Testis (tissue), 3 donors: Measurements from ENCODE around the gene GPS1. TPM values are rescaled to one million over a fixed set of nuclear protein-coding genes. Genes with fewer than 3 reads are reported as not detected.
A peak's percentile ranks its signal among the peaks of the same experiment; 100 is the strongest.

ENCODE experiments used
- DNase-seq: peaks from one replicate; pipeline ENCODE4 v3.0.0-alpha.2; 2019
- H3K27ac ChIP-seq, 2 donors: fragments of 200-600 bp; sonication (generic); one replicate each; pipeline ENCODE4 v1.5.1; 2019
- H3K27me3 ChIP-seq: fragments of 200-600 bp; sonication (generic); one replicate; pipeline ENCODE4 v1.5.1; 2019
- H3K36me3 ChIP-seq: fragments of 200-600 bp; sonication (generic); one replicate; pipeline ENCODE4 v1.5.1; 2017; ENCODE audit warnings: low read depth; ENCODE audit errors: missing control alignments
- H3K4me1 ChIP-seq: fragments of 200-600 bp; sonication (generic); one replicate; pipeline ENCODE4 v1.5.1; 2019
- H3K4me3 ChIP-seq, 2 donors: fragments of 200-600 bp; sonication (generic); one replicate each; pipeline ENCODE4 v1.5.1; 2017 to 2019
- H3K9me3 ChIP-seq: fragments of 200-600 bp; sonication (generic); one replicate; pipeline ENCODE4 v1.5.1; 2017
- POLR2A ChIP-seq: fragments of 450-650 bp; IDR thresholded peaks from one replicate; pipeline ENCODE4 v1.6.1; 2017; ENCODE audit warnings: antibody characterized with exemption, mild to moderate bottlenecking, moderate library complexity
- WGBS, 2 donors: methylation state at CpG; one replicate each; pipeline ENCODE4 v1.1.5; 2018; 5-methylcytosine and 5-hydroxymethylcytosine counted together
- intact Hi-C: fragments of 100-400 bp; cut with DNase I; formaldehyde crosslinking; loops from one replicate; pipeline ENCODE4 v1.15.1; 2023; ENCODE audit warnings: low total_unique reads
- polyA plus RNA-seq: library from polyadenylated mRNA; stranded (reverse); fragments of 350-450 nt; fragmentation: Illumina TruSeq; extraction: RNeasy Lipid Tissue Mini Kit (QIAGEN cat#74804); gene quantifications from one replicate; pipeline ENCODE4 v1.2.3, GENCODE V29; 2014; ENCODE audit warnings: low read depth, low replicate concordance; ENCODE audit not compliant: insufficient read depth
- total RNA-seq, 2 donors: library from RNA; depleted of rRNA; stranded (reverse); fragments of >200 nt; gene quantifications; one replicate each; pipeline ENCODE4 v1.2.3, GENCODE V29; 2016
- TF ChIP-seq, protein P1 (sequence below), 3 experiments: fragments of 450-650 bp in 2 of 3; fragments of 200-600 bp in 1 of 3; sonication (generic) in 1 of 3; IDR thresholded peaks; one replicate each; pipeline ENCODE4 v1.5.1; 2016 to 2019; ENCODE audit warnings: antibody characterized with exemption in 3 of 3, mild to moderate bottlenecking in 2 of 3, moderate library complexity in 1 of 3

GPS1 gene
- total and polyA plus RNA-seq, 3 donors from 2014 or later = 170 to 190 (median 178) TPM

DNA sequence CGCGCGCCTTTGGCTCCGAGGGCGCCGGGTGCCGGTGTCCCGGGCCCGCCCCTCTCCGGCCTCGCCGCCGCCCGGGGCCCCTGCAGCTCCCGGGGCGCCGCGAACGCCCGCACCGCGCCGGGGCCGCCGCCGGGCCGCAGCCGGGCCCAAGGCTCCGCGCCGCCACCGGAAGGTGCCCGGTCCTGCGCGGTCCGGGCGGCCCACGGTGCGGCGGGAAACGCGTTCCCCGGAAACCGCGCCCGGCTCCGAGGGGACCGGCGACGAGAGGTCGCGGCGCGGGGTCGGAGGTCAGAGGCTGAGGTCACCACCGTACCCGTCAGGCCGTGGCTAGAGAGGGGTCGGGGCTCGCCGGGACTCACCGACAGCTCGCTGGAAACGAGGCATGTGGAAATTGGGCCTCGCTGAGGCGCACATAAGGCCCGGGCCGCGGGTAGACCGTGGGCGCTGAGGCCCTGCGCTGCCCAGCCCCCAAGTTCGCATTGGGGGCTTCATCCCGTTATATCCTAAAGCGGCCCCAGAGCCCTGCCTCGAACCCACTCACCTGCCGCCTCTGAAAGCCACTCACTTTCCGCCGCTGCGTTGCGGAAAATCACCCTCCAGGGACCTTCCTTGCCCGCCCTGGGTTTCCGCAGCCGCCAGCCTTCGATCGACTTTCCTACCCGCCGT, 14.1 kb downstream of the GPS1 start, which contains the start of gene DUS1L:
Gene DUS1L, minus strand, starts transcription at position 167 of the 666 bp plus-strand sequence. CDS start 745 bp downstream, outside the sequence.
- H3K4me1 ChIP-seq = peaks cover 19% of the 10 kb centered on the region
- H3K4me3 ChIP-seq = peak within 1 kb of the TSS; percentile 68 to 83
- H3K27me3 ChIP-seq = no peaks in the 10 kb centered on the region
- intact Hi-C loops = no loop called here
- WGBS, 2 donors = 19 to 33% methylated on average over 19 to 31 of the region's 88 CpGs
- H3K9me3 ChIP-seq = no peaks in the 10 kb centered on the region
- no peaks in the 10 kb centered on the region for H3K36me3 ChIP-seq
- peak; percentile 38 for DNase-seq
- H3K27ac ChIP-seq = peak within 1 kb of the TSS; percentile 67 to 85
- TF ChIP-seq, protein P1, sequence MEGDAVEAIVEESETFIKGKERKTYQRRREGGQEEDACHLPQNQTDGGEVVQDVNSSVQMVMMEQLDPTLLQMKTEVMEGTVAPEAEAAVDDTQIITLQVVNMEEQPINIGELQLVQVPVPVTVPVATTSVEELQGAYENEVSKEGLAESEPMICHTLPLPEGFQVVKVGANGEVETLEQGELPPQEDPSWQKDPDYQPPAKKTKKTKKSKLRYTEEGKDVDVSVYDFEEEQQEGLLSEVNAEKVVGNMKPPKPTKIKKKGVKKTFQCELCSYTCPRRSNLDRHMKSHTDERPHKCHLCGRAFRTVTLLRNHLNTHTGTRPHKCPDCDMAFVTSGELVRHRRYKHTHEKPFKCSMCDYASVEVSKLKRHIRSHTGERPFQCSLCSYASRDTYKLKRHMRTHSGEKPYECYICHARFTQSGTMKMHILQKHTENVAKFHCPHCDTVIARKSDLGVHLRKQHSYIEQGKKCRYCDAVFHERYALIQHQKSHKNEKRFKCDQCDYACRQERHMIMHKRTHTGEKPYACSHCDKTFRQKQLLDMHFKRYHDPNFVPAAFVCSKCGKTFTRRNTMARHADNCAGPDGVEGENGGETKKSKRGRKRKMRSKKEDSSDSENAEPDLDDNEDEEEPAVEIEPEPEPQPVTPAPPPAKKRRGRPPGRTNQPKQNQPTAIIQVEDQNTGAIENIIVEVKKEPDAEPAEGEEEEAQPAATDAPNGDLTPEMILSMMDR (IDR thresholded peaks at IDR 0.05) = no peak
- TF ChIP-seq POLR2A = no peak

DNA sequence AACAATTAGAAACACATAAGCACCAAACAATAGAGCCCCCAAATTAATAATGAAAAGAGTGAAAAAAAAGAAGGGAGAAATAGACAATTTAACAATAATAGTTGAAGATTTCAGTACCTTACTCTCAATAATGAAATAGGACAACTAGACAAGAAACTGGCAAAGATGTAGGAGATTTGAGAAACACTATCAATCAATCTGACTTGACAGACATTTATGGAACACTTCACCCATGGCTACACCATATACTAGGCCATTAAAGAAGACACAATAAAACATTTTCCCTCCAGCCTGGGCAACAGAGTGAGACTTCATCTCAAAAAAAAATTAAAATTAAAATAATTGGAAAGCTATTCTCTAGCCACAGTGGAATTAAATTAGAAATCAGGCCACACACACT, 18.9 kb downstream of the GPS1 start:
- no peak for TF ChIP-seq POLR2A
- TF ChIP-seq, protein P1 (IDR thresholded peaks at IDR 0.05) = no peak
- intact Hi-C loops = no loop called here

DNA sequence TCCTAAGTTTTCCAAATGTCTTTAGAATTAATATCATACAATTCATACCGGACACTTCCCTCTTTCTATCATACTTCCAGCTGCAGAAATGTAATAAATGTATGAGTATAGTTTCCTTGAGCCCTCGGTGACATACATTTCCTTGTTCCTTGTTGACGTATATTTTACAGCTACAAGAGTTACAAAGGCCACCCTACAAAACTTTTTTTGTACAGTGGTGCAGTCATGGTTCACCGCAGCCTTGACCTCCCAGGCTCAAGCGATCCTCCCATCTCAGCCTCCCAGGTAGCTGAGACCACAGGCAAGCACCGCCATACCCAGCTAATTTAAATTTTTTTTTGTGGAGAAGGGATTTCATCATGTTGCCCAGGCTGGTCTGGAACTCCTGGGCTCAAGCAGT, 21.1 kb downstream of the GPS1 start:
- intact Hi-C loops = no loop called here
- Histone ChIP-seq H3K4me3 (no peak overlapping the region), H3K9me3 (no peaks in the 10 kb centered on the region), H3K27me3 (no peaks in the 10 kb centered on the region), H3K4me1 (peaks cover 16% of the 10 kb centered on the region), H3K36me3 (no peaks in the 10 kb centered on the region), H3K27ac (no peak overlapping the region)
- WGBS, 2 donors = 87 to 89% methylated on average over 6 of the region's 6 CpGs
- DNase-seq = no peak
- no peak for TF ChIP-seq POLR2A
- TF ChIP-seq, protein P1 (IDR thresholded peaks at IDR 0.05) = no peak

More for the DNA sequence above, 18.9 kb downstream of the GPS1 start:
- Histone ChIP-seq H3K27me3 (no peaks in the 10 kb centered on the region), H3K36me3 (no peaks in the 10 kb centered on the region), H3K4me3 (no peak overlapping the region), H3K9me3 (no peaks in the 10 kb centered on the region), H3K27ac (no peak overlapping the region), H3K4me1 (peaks cover 8% of the 10 kb centered on the region)
- DNase-seq = no peak

DNA sequence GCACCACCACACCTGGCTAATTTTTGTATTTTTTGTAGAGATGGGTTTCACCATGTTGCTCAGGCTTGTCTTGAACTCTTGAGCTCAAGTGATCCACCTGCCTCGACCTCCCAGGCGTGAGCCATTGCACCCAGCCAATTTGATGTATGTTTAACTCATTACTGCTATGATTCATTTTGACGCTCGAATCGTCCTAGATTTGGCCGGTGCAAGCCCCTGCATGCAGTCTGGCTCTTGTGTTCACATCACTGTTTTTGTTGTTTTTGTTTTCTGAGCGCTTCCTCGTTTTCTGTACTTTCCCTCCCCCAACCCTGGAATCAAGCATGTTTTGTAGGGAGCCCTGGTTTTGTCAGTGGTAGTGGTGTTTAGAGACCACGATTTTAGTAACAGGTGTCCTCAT, 21.7 kb downstream of the GPS1 start:
- TF ChIP-seq POLR2A = no peak
- Histone ChIP-seq H3K4me1 (peaks cover 21% of the 10 kb centered on the region), H3K27me3 (no peaks in the 10 kb centered on the region), H3K27ac (no peak overlapping the region), H3K9me3 (no peaks in the 10 kb centered on the region), H3K4me3 (no peak overlapping the region), H3K36me3 (no peaks in the 10 kb centered on the region)
- intact Hi-C loops = no loop called here
- WGBS, 2 donors = 87 to 88% methylated on average over 9 of the region's 9 CpGs
- DNase-seq = no peak

DNA sequence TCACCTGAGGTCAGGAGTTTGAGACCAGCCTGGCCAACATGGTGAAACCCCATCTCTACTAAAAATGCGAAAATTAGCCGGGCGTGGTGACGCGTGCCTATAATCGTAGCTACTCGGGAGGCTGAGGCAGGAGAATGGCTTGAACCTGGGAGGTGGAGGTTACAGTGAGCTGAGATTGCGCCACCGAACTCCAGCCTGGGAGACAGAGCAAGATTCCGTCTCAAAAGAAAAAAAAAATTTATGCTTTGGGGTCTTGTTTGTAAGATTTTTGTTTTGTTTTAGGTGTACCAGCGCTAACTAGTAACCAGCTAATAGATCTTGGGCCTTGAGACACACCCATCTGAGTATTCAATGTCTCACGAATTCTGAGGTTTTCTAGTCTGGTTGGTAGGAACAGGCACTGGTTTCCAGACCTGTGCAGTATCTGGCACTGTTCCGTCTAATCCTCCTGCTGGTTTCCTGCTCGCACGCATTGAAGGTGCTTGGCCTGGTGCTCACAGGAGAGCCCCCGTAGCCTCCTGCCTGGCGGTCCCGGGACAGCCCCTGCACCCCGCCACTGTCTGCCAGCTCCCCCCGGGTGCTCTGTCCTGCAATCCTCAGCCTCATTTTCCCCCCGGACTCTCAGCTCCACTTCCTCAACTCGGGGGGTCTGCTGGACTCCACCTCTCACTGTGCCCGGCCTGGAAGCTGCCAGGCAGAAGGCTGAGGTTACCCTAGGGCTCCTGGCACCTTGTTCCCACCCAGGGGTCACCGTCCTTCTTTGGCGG, 24.5 kb downstream of the GPS1 start:
- Histone ChIP-seq H3K27me3 (no peaks in the 10 kb centered on the region), H3K36me3 (no peaks in the 10 kb centered on the region), H3K4me3 (no peak overlapping the region), H3K9me3 (no peaks in the 10 kb centered on the region), H3K27ac (no peak overlapping the region), H3K4me1 (peaks cover 22% of the 10 kb centered on the region)
- WGBS, 2 donors = 85 to 91% methylated on average over 25 of the region's 25 CpGs
- DNase-seq = no peak
- TF ChIP-seq, protein P1 (IDR thresholded peaks at IDR 0.05) = no peak
- no peak for TF ChIP-seq POLR2A
- intact Hi-C loops = no loop called here
